Measurements from ENCODE around the gene SKP1. TPM values are rescaled to one million over a fixed set of nuclear protein-coding genes. Genes with fewer than 3 reads are reported as not detected.

SKP1 gene
- total and polyA plus RNA-seq, 4 donors: 129 to 407 (median 253) TPM

DNA sequence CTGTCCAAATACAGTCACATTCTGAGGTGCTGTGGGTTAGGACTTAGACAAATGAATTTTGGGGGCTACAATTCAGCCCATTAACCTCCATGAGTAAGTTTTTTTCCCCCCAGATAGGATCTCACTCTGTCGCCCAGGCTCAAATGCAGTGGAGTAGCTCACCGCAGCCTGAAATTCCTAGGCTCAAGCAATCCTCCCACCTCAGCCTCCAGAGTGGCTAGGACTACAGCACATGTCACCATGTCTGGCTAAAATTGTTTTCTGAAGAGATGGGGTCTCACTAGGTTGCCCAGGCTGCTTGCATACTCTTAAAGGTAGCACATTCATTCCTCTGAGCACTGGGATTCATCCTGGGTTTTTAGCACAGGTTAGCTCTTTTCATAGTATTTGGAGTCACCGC is 26.9 kb upstream of the SKP1 start:
- H3K4me1 ChIP-seq (ENCODE audit: control insufficient read depth in 4 of 4, insufficient read depth in 4 of 4, low read length in 3 of 4): no peaks in the 10 kb centered on the region
- H3K9ac ChIP-seq (ENCODE audit: low read depth in 1 of 2, low read length in 2 of 2): no peak overlapping the region
- TF ChIP-seq, protein P1, sequence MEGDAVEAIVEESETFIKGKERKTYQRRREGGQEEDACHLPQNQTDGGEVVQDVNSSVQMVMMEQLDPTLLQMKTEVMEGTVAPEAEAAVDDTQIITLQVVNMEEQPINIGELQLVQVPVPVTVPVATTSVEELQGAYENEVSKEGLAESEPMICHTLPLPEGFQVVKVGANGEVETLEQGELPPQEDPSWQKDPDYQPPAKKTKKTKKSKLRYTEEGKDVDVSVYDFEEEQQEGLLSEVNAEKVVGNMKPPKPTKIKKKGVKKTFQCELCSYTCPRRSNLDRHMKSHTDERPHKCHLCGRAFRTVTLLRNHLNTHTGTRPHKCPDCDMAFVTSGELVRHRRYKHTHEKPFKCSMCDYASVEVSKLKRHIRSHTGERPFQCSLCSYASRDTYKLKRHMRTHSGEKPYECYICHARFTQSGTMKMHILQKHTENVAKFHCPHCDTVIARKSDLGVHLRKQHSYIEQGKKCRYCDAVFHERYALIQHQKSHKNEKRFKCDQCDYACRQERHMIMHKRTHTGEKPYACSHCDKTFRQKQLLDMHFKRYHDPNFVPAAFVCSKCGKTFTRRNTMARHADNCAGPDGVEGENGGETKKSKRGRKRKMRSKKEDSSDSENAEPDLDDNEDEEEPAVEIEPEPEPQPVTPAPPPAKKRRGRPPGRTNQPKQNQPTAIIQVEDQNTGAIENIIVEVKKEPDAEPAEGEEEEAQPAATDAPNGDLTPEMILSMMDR (IDR thresholded peaks at IDR 0.05; ENCODE audit: low read depth, low read length, missing input control): no peak
- no peak for TF ChIP-seq YY1 (IDR thresholded peaks at IDR 0.05)
- no peak for TF ChIP-seq NR2F2 (IDR thresholded peaks at IDR 0.05)
- H3K9me3 ChIP-seq (ENCODE audit: control insufficient read depth in 4 of 4, low read length in 3 of 4): no peaks in the 10 kb centered on the region
- H3K27ac ChIP-seq (ENCODE audit: low read depth in 1 of 2, low read length in 2 of 2): no peak overlapping the region
- no peak overlapping the region for H3K4me3 ChIP-seq (ENCODE audit: low read depth in 1 of 3, low read length in 3 of 3)
- 96% methylated on average over 3 of the region's 3 CpGs for WGBS
- H3K27me3 ChIP-seq (ENCODE audit: control insufficient read depth in 4 of 4, insufficient read depth in 4 of 4, low read length in 3 of 4): no peaks in the 10 kb centered on the region
- H3K36me3 ChIP-seq (ENCODE audit: control insufficient read depth in 4 of 4, insufficient read depth in 3 of 4, low read depth in 1 of 4, low read length in 3 of 4): peaks cover 16 to 44% (median 40%) of the 10 kb centered on the region in 4 donors
- DNase-seq (ENCODE audit: low spot score): no peak

- H3K9me3 ChIP-seq (ENCODE audit: control insufficient read depth in 4 of 4, low read length in 3 of 4): no peaks in the 10 kb centered on the region
- H3K27me3 ChIP-seq (ENCODE audit: control insufficient read depth in 4 of 4, insufficient read depth in 4 of 4, low read length in 3 of 4): no peaks in the 10 kb centered on the region
- no peak overlapping the region for H3K4me3 ChIP-seq (ENCODE audit: low read depth in 1 of 3, low read length in 3 of 3)
- no peaks in the 10 kb centered on the region for H3K4me1 ChIP-seq (ENCODE audit: control insufficient read depth in 4 of 4, insufficient read depth in 4 of 4, low read length in 3 of 4)
- DNase-seq (ENCODE audit: low spot score): no peak
- no peak overlapping the region for H3K27ac ChIP-seq (ENCODE audit: low read depth in 1 of 2, low read length in 2 of 2)
- peaks cover 3 to 40% (median 33%) of the 10 kb centered on the region in 4 donors for H3K36me3 ChIP-seq (ENCODE audit: control insufficient read depth in 4 of 4, insufficient read depth in 3 of 4, low read depth in 1 of 4, low read length in 3 of 4)
- H3K9ac ChIP-seq (ENCODE audit: low read depth in 1 of 2, low read length in 2 of 2): no peak overlapping the region
- WGBS: 82% methylated on average over 5 of the region's 5 CpGs
- no peak for TF ChIP-seq ZBTB33 (IDR thresholded peaks at IDR 0.05)
- no peak for TF ChIP-seq MAX (IDR thresholded peaks at IDR 0.05)
- no peak for TF ChIP-seq FOXA1 (IDR thresholded peaks at IDR 0.05)
These were observed 18.9 kb upstream of the SKP1 start for GRCh38 chr5:134195666-134196065.

GRCh38 chr5:134189031-134189430 is 12.3 kb upstream of the SKP1 start:
- H3K9me3 ChIP-seq (ENCODE audit: control insufficient read depth in 4 of 4, low read length in 3 of 4): no peaks in the 10 kb centered on the region
- peaks cover 0 to 2% (median 0%) of the 10 kb centered on the region in 4 donors for H3K4me1 ChIP-seq (ENCODE audit: control insufficient read depth in 4 of 4, insufficient read depth in 4 of 4, low read length in 3 of 4)
- WGBS: 67% methylated on average over 3 of the region's 3 CpGs
- no peak overlapping the region for H3K4me3 ChIP-seq (ENCODE audit: low read depth in 1 of 3, low read length in 3 of 3)
- H3K36me3 ChIP-seq (ENCODE audit: control insufficient read depth in 4 of 4, insufficient read depth in 3 of 4, low read depth in 1 of 4, low read length in 3 of 4): no peaks in the 10 kb centered on the region
- no peaks in the 10 kb centered on the region for H3K27me3 ChIP-seq (ENCODE audit: control insufficient read depth in 4 of 4, insufficient read depth in 4 of 4, low read length in 3 of 4)
- no peak overlapping the region for H3K27ac ChIP-seq (ENCODE audit: low read depth in 1 of 2, low read length in 2 of 2)
- H3K9ac ChIP-seq (ENCODE audit: low read depth in 1 of 2, low read length in 2 of 2): no peak overlapping the region
- no peak for DNase-seq (ENCODE audit: low spot score)
- TF ChIP-seq ZBTB33 (IDR thresholded peaks at IDR 0.05) (no peak), TAF1 (conservative IDR thresholded peaks at IDR 0.05) (no peak), FOXA1 (IDR thresholded peaks at IDR 0.05) (no peak), EGR1 (IDR thresholded peaks at IDR 0.05; ENCODE audit: low read depth in 2 of 2) (no peak), MAX (IDR thresholded peaks at IDR 0.05) (no peak), SP1 (IDR thresholded peaks at IDR 0.05) (no peak), RXRA (IDR thresholded peaks at IDR 0.05) (no peak), YY1 (IDR thresholded peaks at IDR 0.05) (no peak), HNF4A (conservative IDR thresholded peaks at IDR 0.05) (no peak), RAD21 (IDR thresholded peaks at IDR 0.05) (no peak), NR2F2 (IDR thresholded peaks at IDR 0.05) (no peak), REST (IDR thresholded peaks at IDR 0.05) (no peak)
- TF ChIP-seq, protein P1 (IDR thresholded peaks at IDR 0.05; ENCODE audit: low read depth, low read length, missing input control): no peak
- TF ChIP-seq, protein P2, sequence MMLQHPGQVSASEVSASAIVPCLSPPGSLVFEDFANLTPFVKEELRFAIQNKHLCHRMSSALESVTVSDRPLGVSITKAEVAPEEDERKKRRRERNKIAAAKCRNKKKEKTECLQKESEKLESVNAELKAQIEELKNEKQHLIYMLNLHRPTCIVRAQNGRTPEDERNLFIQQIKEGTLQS (IDR thresholded peaks at IDR 0.05): no peak

All from liver (tissue), 9 donors.